IPS DF 6.9 (cell line): ENCODE data around the gene HOTAIR.

Source experiments
- DNase-seq: peaks from one replicate; pipeline ENCODE4 v3.0.0-alpha.2; 2013; ENCODE audit warnings: low read depth, low spot score
- H3K27ac ChIP-seq: one replicate; pipeline ENCODE4 v1.5.1; 2013; ENCODE audit warnings: low read length, control low read depth
- H3K27me3 ChIP-seq: 2 replicates; pipeline ENCODE4 v1.6.1; 2013; ENCODE audit warnings: mild to moderate bottlenecking, low read length; ENCODE audit not compliant: control insufficient read depth, insufficient read depth
- H3K36me3 ChIP-seq: 2 replicates; pipeline ENCODE4 v1.6.1; 2013; ENCODE audit warnings: low read length; ENCODE audit not compliant: control insufficient read depth, insufficient read depth
- H3K4me1 ChIP-seq: 2 replicates; pipeline ENCODE4 v1.6.1; 2013; ENCODE audit warnings: low read length; ENCODE audit not compliant: control insufficient read depth, insufficient read depth
- H3K4me3 ChIP-seq: 2 replicates; pipeline ENCODE4 v1.5.1; 2013; ENCODE audit warnings: mild to moderate bottlenecking, low read length
- H3K9me3 ChIP-seq: 2 replicates; pipeline ENCODE4 v1.6.1; 2013; ENCODE audit warnings: low read length, inconsistent platforms; ENCODE audit not compliant: control insufficient read depth, insufficient read depth
- WGBS: extraction: QIAGEN DNeasy Blood & Tissue Kit; methylation state at CpG from one replicate; pipeline ENCODE4 v1.1.7; 2013; ENCODE audit warnings: mixed read lengths, missing lambda C conversion rate; ENCODE audit not compliant: insufficient read length, insufficient coverage; 5-methylcytosine and 5-hydroxymethylcytosine counted together

HOTAIR gene

GRCh38 chr12:53963434-53964314, 11.1 kb downstream of the HOTAIR start:
- DNase-seq = no peak
- H3K36me3 ChIP-seq = no peaks in the 10 kb centered on the region

GRCh38 chr12:53963005-53963404, 11.7 kb downstream of the HOTAIR start:
- H3K27ac ChIP-seq = no peak overlapping the region
- no peak for DNase-seq
- no peak overlapping the region for H3K4me3 ChIP-seq
- WGBS = no CpG with 5 or more reads among the region's 7 CpGs
- H3K27me3 ChIP-seq = peaks cover 93% of the 10 kb centered on the region
- H3K36me3 ChIP-seq = no peaks in the 10 kb centered on the region
- H3K4me1 ChIP-seq = peaks cover 5% of the 10 kb centered on the region; the same call in 1 of the 2 replicates
- H3K9me3 ChIP-seq = no peaks in the 10 kb centered on the region

More at GRCh38 chr12:53963434-53964314, 11.1 kb downstream of the HOTAIR start:
- Histone ChIP-seq H3K27ac (no peak overlapping the region), H3K27me3 (peaks cover 93% of the 10 kb centered on the region), H3K9me3 (no peaks in the 10 kb centered on the region), H3K4me1 (peaks cover 5% of the 10 kb centered on the region; the same call in 1 of the 2 replicates), H3K4me3 (no peak overlapping the region)
- WGBS = no CpG with 5 or more reads among the region's 38 CpGs

GRCh38 chr12:53961025-53961761, 13.6 kb downstream of the HOTAIR start:
- DNase-seq = no peak
- no CpG with 5 or more reads among the region's 72 CpGs for WGBS
- no peak overlapping the region for H3K27ac ChIP-seq
- no peaks in the 10 kb centered on the region for H3K9me3 ChIP-seq
- H3K4me1 ChIP-seq = peaks cover 5% of the 10 kb centered on the region; the same call in 1 of the 2 replicates
- H3K4me3 ChIP-seq = no peak overlapping the region
- peaks cover 93% of the 10 kb centered on the region for H3K27me3 ChIP-seq
- H3K36me3 ChIP-seq = no peaks in the 10 kb centered on the region

GRCh38 chr12:53960187-53961024, 14.3 kb downstream of the HOTAIR start:
- H3K4me3 ChIP-seq = no peak overlapping the region
- no peak for DNase-seq
- H3K36me3 ChIP-seq = no peaks in the 10 kb centered on the region
- peaks cover 99% of the 10 kb centered on the region for H3K27me3 ChIP-seq
- no peaks in the 10 kb centered on the region for H3K9me3 ChIP-seq
- no CpG with 5 or more reads among the region's 39 CpGs for WGBS
- H3K27ac ChIP-seq = no peak overlapping the region
- peaks cover 5% of the 10 kb centered on the region; the same call in 1 of the 2 replicates for H3K4me1 ChIP-seq

- no CpG with 5 or more reads among the region's 4 CpGs for WGBS
- Histone ChIP-seq H3K27me3 (peaks cover 98% of the 10 kb centered on the region), H3K27ac (no peak overlapping the region), H3K9me3 (no peaks in the 10 kb centered on the region), H3K36me3 (no peaks in the 10 kb centered on the region), H3K4me3 (no peak overlapping the region), H3K4me1 (peaks cover 7% of the 10 kb centered on the region; the same call in 1 of the 2 replicates)
- DNase-seq = no peak
Measured at GRCh38 chr12:53959314-53959713, 15.4 kb downstream of the HOTAIR start.

- Histone ChIP-seq H3K27me3 (peaks cover 97% of the 10 kb centered on the region), H3K4me3 (no peak overlapping the region), H3K27ac (no peak overlapping the region), H3K36me3 (no peaks in the 10 kb centered on the region), H3K9me3 (no peaks in the 10 kb centered on the region), H3K4me1 (peaks cover 7% of the 10 kb centered on the region; the same call in 1 of the 2 replicates)
- DNase-seq = no peak
- WGBS = no CpG with 5 or more reads among the region's 3 CpGs
Measured at GRCh38 chr12:53958128-53958527, 16.6 kb downstream of the HOTAIR start.

- H3K36me3 ChIP-seq = no peaks in the 10 kb centered on the region
- H3K9me3 ChIP-seq = no peaks in the 10 kb centered on the region
- no peak overlapping the region for H3K27ac ChIP-seq
- WGBS = no CpG with 5 or more reads among the region's 11 CpGs
- DNase-seq = no peak
- H3K4me1 ChIP-seq = peaks cover 7% of the 10 kb centered on the region; the same call in 1 of the 2 replicates
- no peak overlapping the region for H3K4me3 ChIP-seq
- peaks cover 97% of the 10 kb centered on the region for H3K27me3 ChIP-seq
Measured at GRCh38 chr12:53956914-53957536, 17.7 kb downstream of the HOTAIR start.

GRCh38 chr12:53956251-53956887, 18.4 kb downstream of the HOTAIR start:
- Histone ChIP-seq H3K9me3 (no peaks in the 10 kb centered on the region), H3K4me1 (peaks cover 5% of the 10 kb centered on the region; the same call in 1 of the 2 replicates), H3K27ac (no peak overlapping the region), H3K4me3 (no peak overlapping the region), H3K36me3 (no peaks in the 10 kb centered on the region), H3K27me3 (peaks cover 97% of the 10 kb centered on the region)
- WGBS = no CpG with 5 or more reads among the region's 25 CpGs
- no peak for DNase-seq

GRCh38 chr12:53955776-53956250, 18.9 kb downstream of the HOTAIR start:
- no peak overlapping the region for H3K4me3 ChIP-seq
- H3K27ac ChIP-seq = no peak overlapping the region
- peaks cover 97% of the 10 kb centered on the region for H3K27me3 ChIP-seq
- no peaks in the 10 kb centered on the region for H3K9me3 ChIP-seq
- H3K36me3 ChIP-seq = no peaks in the 10 kb centered on the region
- peaks cover 2% of the 10 kb centered on the region; the same call in 1 of the 2 replicates for H3K4me1 ChIP-seq
- WGBS = 100% methylated on average over 2 of the region's 10 CpGs
- DNase-seq = no peak
